HepG2 (cell line): ENCODE measurements around the gene GOLPH3. TPM values are rescaled to one million over a fixed set of nuclear protein-coding genes. Genes with fewer than 3 reads are reported as not detected.
A peak's percentile ranks its signal among the peaks of the same experiment; 100 is the strongest.

Experiments
- CTCF ChIP-seq: sonication (generic); formaldehyde crosslinking; IDR thresholded peaks from 2 replicates; pipeline ENCODE4 v1.5.0; 2020; ENCODE audit warnings: mild to moderate bottlenecking, missing genetic modification reagents, moderate library complexity
- ELF3 ChIP-seq: IDR thresholded peaks from 2 replicates; pipeline ENCODE4 v1.6.1; 2016; ENCODE audit warnings: missing genetic modification reagents, missing compliant biosample characterization
- FOXA1 ChIP-seq, 2 experiments: fragments of 450-650 bp in 1 of 2; sonication (generic) in 1 of 2; formaldehyde crosslinking in 1 of 2; IDR thresholded peaks; 2 replicates each; pipeline versions ENCODE4 v1.4.0 to v1.6.1; 2016 to 2020; ENCODE audit warnings: missing genetic modification reagents in 1 of 2
- HNF1B ChIP-seq: sonication (generic); formaldehyde crosslinking; IDR thresholded peaks from 2 replicates; pipeline ENCODE4 v1.5.1; 2020; ENCODE audit warnings: mild to moderate bottlenecking, moderate library complexity, missing genetic modification reagents
- HOXA3 ChIP-seq: sonication (generic); formaldehyde crosslinking; IDR thresholded peaks from 2 replicates; pipeline ENCODE4 v1.5.0; 2020; ENCODE audit warnings: missing genetic modification reagents
- RAD21 ChIP-seq: fragments of 450-650 bp; formaldehyde crosslinking; IDR thresholded peaks from 2 replicates; pipeline ENCODE4 v1.5.0; 2020; ENCODE audit warnings: mild to moderate bottlenecking
- TEAD3 ChIP-seq: optimal IDR thresholded peaks from 2 replicates; pipeline ENCODE3; 2016; ENCODE audit warnings: borderline replicate concordance
- THRA ChIP-seq: sonication (generic); formaldehyde crosslinking; IDR thresholded peaks from 2 replicates; pipeline ENCODE4 v1.4.0; 2020; ENCODE audit warnings: missing genetic modification reagents, borderline replicate concordance
- ZC3H4 ChIP-seq: sonication (generic); formaldehyde crosslinking; IDR thresholded peaks from 2 replicates; pipeline ENCODE4 v1.4.0; 2020; ENCODE audit warnings: missing genetic modification reagents, borderline replicate concordance
- ZNF263 ChIP-seq: sonication (generic); formaldehyde crosslinking; IDR thresholded peaks from 2 replicates; pipeline ENCODE4 v1.4.0; 2020; ENCODE audit warnings: missing genetic modification reagents
- ZNF552 ChIP-seq: sonication (generic); formaldehyde crosslinking; IDR thresholded peaks from 2 replicates; pipeline ENCODE4 v1.9.0; 2022; ENCODE audit warnings: missing genetic modification reagents, mild to moderate bottlenecking, borderline replicate concordance
- ZNF687 ChIP-seq: sonication (generic); formaldehyde crosslinking; IDR thresholded peaks from 2 replicates; pipeline ENCODE4 v1.5.1; 2020; ENCODE audit warnings: mild to moderate bottlenecking, missing genetic modification reagents, moderate library complexity
- ZNF691 ChIP-seq: sonication (generic); formaldehyde crosslinking; IDR thresholded peaks from 2 replicates; pipeline ENCODE4 v1.4.0; 2020; ENCODE audit warnings: missing genetic modification reagents, low read depth, mild to moderate bottlenecking, borderline replicate concordance
- ZNF737 ChIP-seq: sonication (generic); formaldehyde crosslinking; IDR thresholded peaks from 2 replicates; pipeline ENCODE4 v1.5.0; 2020; ENCODE audit warnings: missing genetic modification reagents, mild to moderate bottlenecking, borderline replicate concordance
- ZNF776 ChIP-seq: sonication (generic); formaldehyde crosslinking; IDR thresholded peaks from 2 replicates; pipeline ENCODE4 v1.4.0; 2020; ENCODE audit warnings: mild to moderate bottlenecking, missing genetic modification reagents
- polyA plus RNA-seq, 8 experiments: library from polyadenylated mRNA; depleted of rRNA in 3 of 8; stranded (reverse) in 7 of 8; unstranded in 1 of 8; fragments of >200 nt; fragmentation: Illumina TruSeq in 4 of 8; extraction: Trizol in 4 of 8; gene quantifications; 2 replicates each; pipeline versions ENCODE4 v1.2.1 to v1.2.3, GENCODE V29; 2011 to 2016; ENCODE audit warnings: low read depth in 4 of 8, missing spikeins in 1 of 8, mixed read lengths in 1 of 8; ENCODE audit not compliant: insufficient read depth in 1 of 8
- total RNA-seq, 5 experiments: library from RNA; depleted of rRNA; stranded (reverse); fragments of >200 nt; fragmentation: Illumina TruSeq; extraction: Trizol; gene quantifications; 2 replicates each; pipeline ENCODE4 v1.2.3, GENCODE V29; 2016; ENCODE audit warnings: low read depth in 1 of 5

GOLPH3 gene
- total and polyA plus RNA-seq, 2 of the 13 experiments (the other 11 are each of a cell fraction or from before 2014, with no cell fraction given): 59.5 to 84.5 TPM

GRCh38 chr5:32092938-32093812, 80.9 kb downstream of the GOLPH3 start (continued):
- TF ChIP-seq ZNF687 (CRISPR knock-in tag) (peak; percentile 19; the same call in 1 of the 2 replicates), ZNF263 (CRISPR knock-in tag) (peak; percentile 82), RAD21 (CRISPR knock-in tag) (peak; percentile 69), CTCF (peak; percentile 88), TEAD3 (CRISPR knock-in tag) (peak; percentile 47), ZNF776 (CRISPR knock-in tag) (no peak), ELF3 (0 out of 2 replicates have a peak, but pooled peaks have one; percentile 17), FOXA1 (IDR thresholded peaks at IDR 0.05) (no peak), FOXA1 (CRISPR knock-in tag; IDR thresholded peaks at IDR 0.05) (peak; percentile 42; the same call in 1 of the 2 replicates), ZNF691 (CRISPR knock-in tag) (no peak), ZNF737 (CRISPR knock-in tag) (no peak), THRA (CRISPR knock-in tag) (0 out of 2 replicates have a peak, but pooled peaks have one; percentile 34), ZC3H4 (CRISPR knock-in tag) (no peak), HNF1B (CRISPR knock-in tag) (peak; percentile 30; the same call in 1 of the 2 replicates), HOXA3 (CRISPR knock-in tag) (peak; percentile 29; the same call in 1 of the 2 replicates), ZNF552 (CRISPR knock-in tag) (no peak)
